OCI-LY1 (cell line): ENCODE data around the gene ITIH3.

Source experiments
- CTCF ChIP-seq: fragments of 200-600 bp; sonication (generic), shearing (Covaris generic); IDR thresholded peaks from 2 replicates; pipeline ENCODE4 v1.5.1; 2017; ENCODE audit warnings: mild to moderate bottlenecking, antibody characterized with exemption, low read length, moderate library complexity, mixed read lengths
- EZH2 ChIP-seq: fragments of 200-600 bp; sonication (generic), shearing (Covaris generic); IDR thresholded peaks from 2 replicates; pipeline ENCODE4 v1.8.0; 2017; ENCODE audit warnings: borderline replicate concordance, mixed run types, mild to moderate bottlenecking, antibody characterized with exemption, low read length, moderate library complexity, mixed read lengths

DNA sequence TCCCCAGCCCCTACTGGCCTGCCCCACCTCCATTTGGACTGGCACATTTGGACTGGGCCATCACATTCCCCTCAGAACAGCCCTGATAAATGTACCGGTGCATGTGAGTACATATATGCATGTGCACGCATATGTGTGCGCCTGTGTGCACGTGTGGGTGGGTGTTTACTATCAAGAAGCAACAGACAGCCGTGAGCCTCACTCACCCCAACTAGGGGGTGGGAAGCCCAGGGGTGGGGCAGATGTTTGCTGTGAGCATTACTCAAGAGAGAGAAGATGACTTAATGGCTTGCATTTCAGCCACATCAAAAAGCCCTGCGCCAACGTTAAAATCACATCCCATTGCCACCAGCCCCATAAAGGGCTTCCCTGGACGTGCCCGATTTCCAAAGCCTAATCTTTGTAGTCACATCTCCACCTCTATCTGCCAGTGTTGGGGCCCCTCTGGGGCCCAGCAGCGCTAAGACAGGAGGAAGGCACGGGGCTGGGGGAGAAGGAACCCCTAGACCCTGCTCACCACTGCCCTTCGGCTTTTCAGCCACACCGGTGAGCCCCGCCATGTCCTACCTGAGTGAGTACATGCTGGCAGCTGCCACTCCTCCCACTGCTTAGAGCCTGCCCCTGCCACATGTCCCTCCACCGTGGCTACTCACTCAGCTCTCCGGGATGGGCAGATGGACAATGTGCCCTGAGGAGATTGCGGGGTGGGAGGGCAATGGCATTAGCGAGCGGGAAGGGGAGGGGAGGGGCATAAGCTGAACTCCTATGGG lies 10.9 kb downstream of the ITIH3 start:
- no peak for TF ChIP-seq CTCF
- no peak for TF ChIP-seq EZH2
